Ramos (cell line): ENCODE results near the gene SNX8.

ENCODE experiments used
- in situ Hi-C: fragments of 300-500 bp; cut with MboI; formaldehyde crosslinking; loops from one replicate; pipeline ENCODE4 v1.14.3; 2022; ENCODE audit warnings: low sequenced_read_pairs; ENCODE audit not compliant: unreplicated experiment

Gene SNX8

DNA sequence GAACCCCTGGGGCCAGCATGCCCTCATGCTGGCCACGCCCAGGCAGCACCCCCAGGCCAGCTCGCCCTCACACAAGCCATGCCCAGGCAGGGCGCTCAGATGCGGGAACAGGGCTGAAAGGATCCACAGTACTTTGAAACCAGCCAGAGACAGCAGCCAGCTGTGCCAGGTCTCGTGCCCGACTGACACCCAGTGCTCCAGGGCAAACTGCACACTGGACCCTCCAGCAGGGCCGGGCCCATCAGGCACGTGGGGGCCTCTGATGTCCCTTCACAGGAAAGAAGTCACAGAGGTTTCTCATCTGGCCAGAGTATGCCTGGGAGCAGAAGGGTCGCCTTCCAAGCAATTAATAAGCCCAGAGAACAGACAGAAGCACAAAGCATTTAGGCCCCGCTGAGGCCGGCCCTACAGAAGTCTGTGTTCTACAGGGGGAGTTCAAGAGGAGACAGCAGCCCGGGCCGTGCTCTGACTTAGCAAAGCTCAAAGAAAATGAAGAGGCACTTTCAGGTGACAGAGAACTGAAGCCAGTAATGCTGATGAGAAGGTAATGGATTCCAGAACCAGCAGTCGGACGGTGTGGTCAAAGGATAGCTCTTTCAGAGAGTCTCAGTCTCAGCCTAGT is 102.9 kb downstream of the SNX8 start:
- in situ Hi-C loops: no loop called here

DNA sequence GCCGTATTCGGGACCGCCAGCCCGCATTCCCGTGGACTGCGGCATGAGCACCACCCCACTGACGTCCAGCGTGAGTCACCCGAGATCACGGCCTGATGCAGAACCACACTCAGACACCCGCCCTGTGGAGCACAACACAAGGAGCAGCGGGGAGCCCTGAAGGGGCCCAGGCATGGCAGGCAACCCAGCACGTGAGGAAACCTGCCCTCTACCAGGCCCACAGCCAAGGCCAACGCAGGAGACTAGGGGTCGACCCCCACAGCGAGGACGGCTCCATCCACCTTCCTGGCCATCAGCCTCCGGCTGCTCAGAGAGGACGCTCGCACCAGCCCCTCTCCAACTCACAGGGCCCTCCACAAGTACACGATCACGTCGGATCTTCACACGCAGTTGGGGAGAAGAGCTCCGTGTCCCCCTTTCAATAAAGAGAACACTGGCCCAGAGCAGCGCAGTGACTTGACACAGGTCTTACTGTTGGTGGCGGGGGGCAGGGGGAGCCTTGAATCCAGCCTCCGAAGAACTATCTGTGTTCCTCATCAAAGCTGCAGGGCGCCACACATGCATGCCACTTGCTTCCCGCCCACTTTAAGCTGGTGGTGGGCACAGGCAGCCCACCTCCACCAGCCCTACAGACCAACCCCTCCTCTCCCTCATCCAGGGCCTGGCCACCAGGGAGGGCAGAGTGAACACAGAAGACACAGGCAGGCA is 103.5 kb downstream of the SNX8 start:
- in situ Hi-C loops: no loop called here

DNA sequence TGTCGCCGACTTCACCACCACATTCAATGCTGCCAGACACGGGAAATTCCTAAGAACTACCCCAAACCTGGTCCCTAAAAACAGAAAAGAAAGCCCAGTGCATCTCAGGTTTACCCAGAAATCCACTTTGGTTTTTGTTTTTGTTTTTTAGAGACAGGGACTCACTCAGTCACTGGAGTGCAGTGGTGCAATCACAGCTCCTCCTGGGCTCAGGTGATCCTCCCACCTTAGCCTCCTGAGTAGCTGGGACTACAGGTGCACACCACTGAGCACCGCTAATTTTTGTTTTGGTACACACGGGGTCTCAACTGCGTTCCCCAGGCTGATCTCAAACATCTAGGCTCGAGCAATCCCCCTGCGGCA is 104.3 kb downstream of the SNX8 start:
- in situ Hi-C loops: loop anchor here (5.0 to 10.0 kb wide), 2 partner anchors 108 to 625 kb away; no protein-coding TSS in a partner anchor

DNA sequence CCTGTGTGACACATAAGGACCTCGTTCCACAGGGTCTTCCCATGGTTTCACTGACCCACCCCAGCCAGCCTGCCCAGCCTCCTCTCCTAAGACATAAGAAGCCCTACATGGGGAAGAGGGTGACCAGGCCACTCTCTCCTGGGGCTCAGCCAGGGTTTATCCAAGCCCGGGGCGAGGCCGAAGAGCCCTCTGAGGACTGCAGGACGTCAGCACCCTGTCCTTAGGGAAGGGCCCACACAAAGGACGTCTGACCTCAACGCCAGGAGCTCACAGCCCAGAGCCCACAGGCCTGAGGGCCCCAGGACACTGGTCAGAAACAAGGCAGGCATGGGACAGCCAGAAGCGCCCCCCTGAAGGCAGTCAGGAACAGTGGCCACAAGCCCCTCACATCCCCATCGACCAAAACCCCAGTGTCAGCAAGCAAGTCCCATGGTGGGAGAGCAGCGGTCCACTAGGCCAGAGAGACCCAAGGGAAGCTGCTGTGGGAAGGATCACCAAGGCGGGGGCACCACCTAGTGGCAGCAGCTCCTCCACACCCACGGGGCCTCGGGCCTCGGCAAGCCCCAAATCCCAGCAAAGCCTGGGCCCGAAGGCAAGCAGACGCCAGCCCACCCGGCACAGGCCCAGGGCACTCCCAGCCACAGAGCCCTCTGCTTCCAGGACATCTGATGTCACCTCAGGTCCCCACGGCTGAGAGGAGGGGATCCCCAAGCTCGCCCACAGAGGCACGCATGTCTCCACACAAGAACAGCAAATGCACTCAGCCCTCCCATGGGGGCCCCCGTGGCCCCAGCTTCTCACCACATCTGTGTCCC is 104.9 kb downstream of the SNX8 start:
- in situ Hi-C loops: loop anchor here (5.0 to 10.0 kb wide), 2 partner anchors 107 to 625 kb away; no protein-coding TSS in a partner anchor

DNA sequence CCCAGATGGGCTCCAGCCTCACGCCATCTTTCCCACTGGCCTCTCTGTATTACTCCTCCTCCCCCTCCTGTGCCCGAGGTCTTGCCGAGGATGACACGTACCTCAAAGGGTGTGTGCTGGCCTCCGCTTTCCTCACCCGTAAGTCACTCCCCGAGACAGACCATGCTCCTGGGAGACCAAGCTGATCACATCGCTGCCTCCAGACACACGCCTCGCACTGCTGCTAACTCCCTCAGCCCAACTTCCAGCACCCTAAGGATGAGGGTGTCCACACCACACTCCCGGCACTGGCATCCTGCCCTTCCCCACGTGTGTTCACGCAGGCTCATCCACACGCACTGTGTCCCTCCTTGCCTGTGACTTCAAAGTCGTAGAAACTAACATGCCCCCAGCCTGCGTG is 105.5 kb downstream of the SNX8 start:
- in situ Hi-C loops: loop anchor here (5.0 to 10.0 kb wide), 2 partner anchors 106 to 624 kb away; no protein-coding TSS in a partner anchor

DNA sequence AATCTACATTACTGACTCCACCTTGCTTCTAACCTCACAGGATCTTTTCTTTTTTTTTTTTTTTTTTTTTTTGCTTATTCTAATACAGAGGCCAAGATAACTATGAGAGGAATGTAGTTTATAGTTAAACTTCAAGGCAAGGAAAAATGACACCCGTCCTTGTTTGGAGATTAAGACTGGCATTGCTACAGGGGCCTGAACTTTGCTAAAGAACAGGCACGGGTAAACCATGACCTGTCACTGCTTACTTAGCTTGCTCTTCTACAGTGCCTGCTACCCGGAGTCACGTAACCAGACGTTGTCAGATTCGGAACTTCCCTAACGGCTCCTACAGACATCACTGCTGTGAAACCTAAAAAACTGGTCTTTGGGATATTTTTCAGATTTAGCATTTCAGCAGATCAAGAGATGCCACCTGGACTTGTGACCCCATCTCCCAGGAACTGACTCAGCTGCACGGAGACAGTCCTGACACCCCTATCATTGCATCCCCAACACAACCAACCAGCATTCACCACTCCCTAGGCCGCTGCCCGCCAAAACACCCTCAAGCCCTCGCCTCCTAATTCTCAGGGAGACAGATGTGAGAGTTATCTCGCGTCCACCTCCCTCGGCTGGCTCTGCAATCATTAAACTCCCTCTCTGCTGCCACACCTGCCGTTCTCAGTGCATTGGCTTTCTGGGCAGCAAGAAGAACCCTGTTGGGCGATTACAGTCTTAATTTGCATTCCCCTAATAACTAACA is 109.0 kb downstream of the SNX8 start:
- in situ Hi-C loops: loop anchor here (5.0 to 10.0 kb wide), 2 partner anchors 103 to 620 kb away; no protein-coding TSS in a partner anchor

DNA sequence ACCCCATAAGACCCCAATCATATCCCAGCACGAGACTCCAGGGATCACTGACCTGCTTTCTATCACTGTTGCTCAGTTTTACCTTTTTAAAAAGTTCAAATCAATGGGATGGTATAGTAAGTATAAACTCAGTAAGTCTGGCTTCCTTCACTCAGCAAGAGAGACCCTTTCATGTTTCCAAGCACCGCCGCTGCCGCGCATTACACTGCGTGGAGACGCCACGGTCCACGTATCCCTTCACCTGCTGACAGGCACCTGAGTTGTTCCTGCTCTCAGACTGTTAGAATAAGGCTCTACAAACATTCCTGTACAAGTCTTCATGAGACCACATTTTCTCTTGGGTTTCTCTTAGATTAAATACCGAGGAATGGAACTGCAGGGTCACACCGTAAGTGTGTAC is 109.8 kb downstream of the SNX8 start:
- in situ Hi-C loops: loop anchor here (10.0 kb wide), 1 partner anchor 620 kb away; no protein-coding TSS in a partner anchor

DNA sequence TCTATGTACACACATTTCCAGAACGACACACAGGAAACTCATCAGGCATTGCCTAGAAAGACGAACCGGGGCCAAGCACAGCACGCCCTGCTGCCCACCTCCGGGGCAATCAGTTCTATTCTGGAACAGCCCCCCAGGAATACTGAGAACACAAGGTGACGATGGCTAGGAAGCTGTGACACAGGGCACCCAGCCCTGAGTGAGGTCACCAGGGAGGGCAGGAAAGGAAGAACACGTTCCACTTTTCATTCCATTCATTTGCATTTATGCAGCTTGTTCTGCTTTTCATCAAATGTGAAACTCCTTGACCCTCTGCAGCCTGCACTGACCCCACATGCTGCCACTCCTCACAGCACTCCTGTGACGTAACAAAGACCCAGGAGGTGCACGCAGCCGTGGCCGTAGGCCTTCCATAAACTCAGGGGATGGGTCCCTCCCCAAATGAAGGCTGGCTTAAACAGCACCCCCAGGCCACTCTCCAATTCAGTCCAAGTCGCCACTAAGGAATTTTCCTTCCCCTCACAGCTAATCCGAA is 110.4 kb downstream of the SNX8 start:
- in situ Hi-C loops: loop anchor here (10.0 kb wide), 1 partner anchor 619 kb away; no protein-coding TSS in a partner anchor

DNA sequence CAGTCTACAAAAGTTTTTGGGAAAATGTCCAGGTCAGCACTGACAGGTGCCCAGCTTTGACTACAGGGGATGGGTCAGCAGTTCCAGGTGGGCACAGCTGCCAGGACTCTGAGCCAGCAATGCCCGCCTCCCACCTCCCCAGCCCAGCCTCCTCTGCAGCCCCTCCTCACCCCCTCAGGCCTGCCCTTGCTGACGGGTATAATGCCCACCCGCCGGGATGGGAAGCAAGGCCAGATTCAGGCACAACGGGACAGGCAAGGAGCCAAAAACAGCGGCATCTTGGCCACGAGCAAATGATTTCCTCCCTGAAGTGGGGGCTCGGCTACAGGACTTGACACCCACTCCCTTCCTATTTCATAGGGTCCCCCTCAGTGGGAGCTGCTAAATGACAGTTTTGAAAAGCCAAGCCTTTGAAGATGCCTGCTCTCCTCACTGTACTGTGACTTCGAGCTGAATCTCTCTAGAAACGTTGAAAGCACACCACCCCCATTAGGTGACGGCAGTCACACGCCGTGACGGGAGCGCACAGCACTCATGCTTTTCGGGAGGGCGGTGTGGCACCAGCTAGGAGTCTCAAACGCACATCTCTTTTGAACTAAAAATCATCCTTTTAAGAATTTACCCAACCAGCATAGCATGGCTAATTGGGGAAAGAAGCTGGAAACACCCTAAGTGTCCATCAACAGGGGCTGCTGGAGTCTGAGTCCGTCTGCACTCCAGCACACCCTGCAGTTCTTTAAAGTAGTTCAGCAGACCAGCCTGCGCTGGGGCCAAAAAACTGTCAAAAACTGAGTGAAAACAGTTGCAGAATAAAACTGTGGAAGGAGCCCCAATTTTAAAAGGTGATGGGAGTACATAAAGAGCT is 111.1 kb downstream of the SNX8 start:
- in situ Hi-C loops: loop anchor here (10.0 kb wide), 1 partner anchor 618 kb away; no protein-coding TSS in a partner anchor

DNA sequence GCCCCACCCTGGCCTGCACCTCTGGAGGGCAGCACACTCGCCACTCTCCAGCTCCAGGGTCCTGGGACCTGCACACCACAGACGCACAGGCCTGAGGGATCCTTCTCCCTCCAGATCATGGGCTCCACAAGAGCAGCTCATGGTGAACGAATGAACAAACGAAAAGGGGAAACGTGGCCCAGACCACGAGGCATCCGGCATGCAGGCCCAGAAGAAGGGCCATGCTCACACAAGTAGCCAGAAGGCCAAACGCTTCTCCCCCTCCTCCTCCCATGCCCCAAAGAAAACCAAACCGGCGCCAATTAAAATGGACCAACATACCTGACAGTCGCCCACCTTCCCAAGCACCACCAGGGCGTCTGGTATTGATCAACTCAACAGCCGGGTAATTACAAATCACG is 111.9 kb downstream of the SNX8 start:
- in situ Hi-C loops: loop anchor here (10.0 kb wide), 1 partner anchor 618 kb away; no protein-coding TSS in a partner anchor
